Neural cell (in vitro differentiated cells): ENCODE data around the gene SNX33. TPM values are rescaled to one million over a fixed set of nuclear protein-coding genes. Genes with fewer than 3 reads are reported as not detected.

ENCODE experiments used
- H2AFZ ChIP-seq: fragments of 200-600, 300-800 bp; sonication (generic), shearing (Covaris generic); 2 replicates; pipeline ENCODE4 v1.6.0; 2014; ENCODE audit warnings: low read depth, mild to moderate bottlenecking, antibody characterized with exemption, low read length, moderate library complexity
- H3F3A ChIP-seq: fragments of 200-600 bp; shearing (Covaris generic); 2 replicates; pipeline ENCODE4 v1.6.1; 2016; ENCODE audit warnings: mild to moderate bottlenecking, moderate library complexity, mixed read lengths, antibody characterized with exemption, low read length; ENCODE audit not compliant: insufficient read depth, poor library complexity, severe bottlenecking
- H3K27ac ChIP-seq: fragments of 200-600, 300-800 bp; sonication (generic), shearing (Covaris generic); 2 replicates; pipeline ENCODE4 v1.5.1; 2014; ENCODE audit warnings: mild to moderate bottlenecking, low read length, moderate library complexity
- H3K27me3 ChIP-seq: fragments of 300-800, 200-600 bp; sonication (generic), shearing (Covaris generic); 2 replicates; pipeline ENCODE4 v1.6.0; 2014; ENCODE audit warnings: mild to moderate bottlenecking, low read depth, low read length, moderate library complexity; ENCODE audit not compliant: insufficient read depth
- H3K36me3 ChIP-seq: fragments of 300-800, 200-600 bp; sonication (generic), shearing (Covaris generic); 2 replicates; pipeline ENCODE4 v1.5.1; 2014; ENCODE audit warnings: mild to moderate bottlenecking, antibody characterized with exemption, low read length, moderate library complexity; ENCODE audit not compliant: insufficient read depth
- H3K4me2 ChIP-seq: fragments of 300-800, 200-600 bp; sonication (generic), shearing (Covaris generic); 2 replicates; pipeline ENCODE4 v1.6.0; 2014; ENCODE audit warnings: mild to moderate bottlenecking, low read length
- H3K4me3 ChIP-seq: fragments of 300-800, 200-600 bp; sonication (generic), shearing (Covaris generic); 2 replicates; pipeline ENCODE4 v1.5.1; 2014; ENCODE audit warnings: mild to moderate bottlenecking, low read length, moderate library complexity
- H3K79me2 ChIP-seq: fragments of 200-600 bp; shearing (Covaris generic); replicated peaks from 2 replicates; pipeline ENCODE4 v1.6.0; 2014; ENCODE audit warnings: mild to moderate bottlenecking, low read length, moderate library complexity; ENCODE audit not compliant: insufficient read depth
- H3K9ac ChIP-seq: fragments of 300-800, 200-600 bp; sonication (generic), shearing (Covaris generic); 2 replicates; pipeline ENCODE4 v1.6.1; 2016; ENCODE audit warnings: mild to moderate bottlenecking, low read length, mixed read lengths
- H3K9me2 ChIP-seq: fragments of 200-600 bp; shearing (Covaris generic); 2 replicates; pipeline ENCODE4 v1.6.1; 2016; ENCODE audit warnings: mild to moderate bottlenecking, low read length, mixed read lengths; ENCODE audit not compliant: insufficient read depth
- H3K9me3 ChIP-seq: fragments of 200-600, 300-800 bp; sonication (generic), shearing (Covaris generic); 2 replicates; pipeline ENCODE4 v1.6.1; 2016; ENCODE audit warnings: mild to moderate bottlenecking, mixed run types, low read length, moderate library complexity, mixed read lengths
- H4K20me1 ChIP-seq: fragments of 200-600 bp; shearing (Covaris generic); 2 replicates; pipeline ENCODE4 v1.6.1; 2016; ENCODE audit warnings: mild to moderate bottlenecking, mixed run types; ENCODE audit not compliant: insufficient read depth
- EP300 ChIP-seq: fragments of 450-650 bp; conservative IDR thresholded peaks from 2 replicates; pipeline ENCODE4 v1.6.1; 2014; ENCODE audit warnings: antibody characterized with exemption, mild to moderate bottlenecking, moderate library complexity; ENCODE audit not compliant: poor library complexity, severe bottlenecking
- EZH2 ChIP-seq: fragments of 200-600, 300-800 bp; shearing (Covaris generic), sonication (generic); IDR thresholded peaks from 2 replicates; pipeline ENCODE4 v1.6.1; 2014; ENCODE audit warnings: antibody characterized with exemption, low read length, borderline replicate concordance, mild to moderate bottlenecking; ENCODE audit not compliant: insufficient read depth, poor library complexity, severe bottlenecking
- MXI1 ChIP-seq: fragments of 450-650 bp; conservative IDR thresholded peaks from 2 replicates; pipeline ENCODE4 v1.6.1; 2014; ENCODE audit warnings: antibody characterized with exemption, mild to moderate bottlenecking; ENCODE audit not compliant: poor library complexity, severe bottlenecking
- POLR2AphosphoS5 ChIP-seq: IDR thresholded peaks from 2 replicates; pipeline ENCODE4 v1.6.1; 2012
- RAD21 ChIP-seq: fragments of 450-650 bp; conservative IDR thresholded peaks from 2 replicates; pipeline ENCODE4 v1.6.1; 2014; ENCODE audit warnings: antibody characterized with exemption, mild to moderate bottlenecking, moderate library complexity
- SMC3 ChIP-seq: fragments of 450-650 bp; conservative IDR thresholded peaks from 2 replicates; pipeline ENCODE4 v1.6.1; 2014; ENCODE audit warnings: antibody characterized with exemption, mild to moderate bottlenecking, moderate library complexity; ENCODE audit not compliant: poor library complexity
- TAF1 ChIP-seq: IDR thresholded peaks from 2 replicates; pipeline ENCODE4 v1.6.1; 2012; ENCODE audit warnings: low read depth
- polyA plus RNA-seq: library from polyadenylated mRNA; depleted of rRNA; stranded (reverse); fragments of >200 nt; gene quantifications from 2 replicates; pipeline ENCODE4 v1.2.3, GENCODE V29; 2014
- TF ChIP-seq, protein P1 (sequence below): fragments of 450-650 bp; IDR thresholded peaks from 2 replicates; pipeline ENCODE4 v1.5.1; 2014; ENCODE audit warnings: antibody characterized with exemption, mild to moderate bottlenecking, moderate library complexity; ENCODE audit not compliant: poor library complexity, severe bottlenecking
- TF ChIP-seq, protein P2 (sequence below): IDR thresholded peaks from 2 replicates; pipeline ENCODE4 v1.6.1; 2012; ENCODE audit warnings: borderline replicate concordance

SNX33 gene
- polyA plus RNA-seq, 1 donor from 2014 or later: 0.14 TPM

DNA sequence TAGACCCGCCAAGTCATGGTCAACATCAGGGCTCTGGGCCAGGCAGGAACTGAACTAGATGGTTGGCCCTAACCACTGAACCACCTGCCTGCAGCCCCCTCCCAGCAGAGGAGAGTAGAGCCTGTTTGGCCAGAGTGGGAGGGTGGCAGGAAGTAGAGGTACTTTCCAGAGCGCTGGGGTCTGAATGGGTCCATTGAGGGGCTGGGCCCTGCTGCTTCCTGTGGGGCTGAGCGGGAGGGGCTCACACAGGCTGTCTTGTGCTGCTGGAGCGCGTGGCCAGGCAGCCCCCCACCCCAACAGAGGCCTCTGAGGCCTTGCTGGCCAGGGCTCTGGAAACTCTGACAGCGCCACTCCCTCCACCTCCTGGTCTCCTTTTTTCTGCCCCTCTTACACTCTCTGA lies 47.5 kb downstream of the SNX33 start:
- TF ChIP-seq POLR2AphosphoS5 (no peak), SMC3 (no peak), EP300 (no peak), TAF1 (no peak), MXI1 (no peak), EZH2 (no peak), RAD21 (no peak)
- TF ChIP-seq, protein P1, sequence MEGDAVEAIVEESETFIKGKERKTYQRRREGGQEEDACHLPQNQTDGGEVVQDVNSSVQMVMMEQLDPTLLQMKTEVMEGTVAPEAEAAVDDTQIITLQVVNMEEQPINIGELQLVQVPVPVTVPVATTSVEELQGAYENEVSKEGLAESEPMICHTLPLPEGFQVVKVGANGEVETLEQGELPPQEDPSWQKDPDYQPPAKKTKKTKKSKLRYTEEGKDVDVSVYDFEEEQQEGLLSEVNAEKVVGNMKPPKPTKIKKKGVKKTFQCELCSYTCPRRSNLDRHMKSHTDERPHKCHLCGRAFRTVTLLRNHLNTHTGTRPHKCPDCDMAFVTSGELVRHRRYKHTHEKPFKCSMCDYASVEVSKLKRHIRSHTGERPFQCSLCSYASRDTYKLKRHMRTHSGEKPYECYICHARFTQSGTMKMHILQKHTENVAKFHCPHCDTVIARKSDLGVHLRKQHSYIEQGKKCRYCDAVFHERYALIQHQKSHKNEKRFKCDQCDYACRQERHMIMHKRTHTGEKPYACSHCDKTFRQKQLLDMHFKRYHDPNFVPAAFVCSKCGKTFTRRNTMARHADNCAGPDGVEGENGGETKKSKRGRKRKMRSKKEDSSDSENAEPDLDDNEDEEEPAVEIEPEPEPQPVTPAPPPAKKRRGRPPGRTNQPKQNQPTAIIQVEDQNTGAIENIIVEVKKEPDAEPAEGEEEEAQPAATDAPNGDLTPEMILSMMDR: no peak
- TF ChIP-seq, protein P2, sequence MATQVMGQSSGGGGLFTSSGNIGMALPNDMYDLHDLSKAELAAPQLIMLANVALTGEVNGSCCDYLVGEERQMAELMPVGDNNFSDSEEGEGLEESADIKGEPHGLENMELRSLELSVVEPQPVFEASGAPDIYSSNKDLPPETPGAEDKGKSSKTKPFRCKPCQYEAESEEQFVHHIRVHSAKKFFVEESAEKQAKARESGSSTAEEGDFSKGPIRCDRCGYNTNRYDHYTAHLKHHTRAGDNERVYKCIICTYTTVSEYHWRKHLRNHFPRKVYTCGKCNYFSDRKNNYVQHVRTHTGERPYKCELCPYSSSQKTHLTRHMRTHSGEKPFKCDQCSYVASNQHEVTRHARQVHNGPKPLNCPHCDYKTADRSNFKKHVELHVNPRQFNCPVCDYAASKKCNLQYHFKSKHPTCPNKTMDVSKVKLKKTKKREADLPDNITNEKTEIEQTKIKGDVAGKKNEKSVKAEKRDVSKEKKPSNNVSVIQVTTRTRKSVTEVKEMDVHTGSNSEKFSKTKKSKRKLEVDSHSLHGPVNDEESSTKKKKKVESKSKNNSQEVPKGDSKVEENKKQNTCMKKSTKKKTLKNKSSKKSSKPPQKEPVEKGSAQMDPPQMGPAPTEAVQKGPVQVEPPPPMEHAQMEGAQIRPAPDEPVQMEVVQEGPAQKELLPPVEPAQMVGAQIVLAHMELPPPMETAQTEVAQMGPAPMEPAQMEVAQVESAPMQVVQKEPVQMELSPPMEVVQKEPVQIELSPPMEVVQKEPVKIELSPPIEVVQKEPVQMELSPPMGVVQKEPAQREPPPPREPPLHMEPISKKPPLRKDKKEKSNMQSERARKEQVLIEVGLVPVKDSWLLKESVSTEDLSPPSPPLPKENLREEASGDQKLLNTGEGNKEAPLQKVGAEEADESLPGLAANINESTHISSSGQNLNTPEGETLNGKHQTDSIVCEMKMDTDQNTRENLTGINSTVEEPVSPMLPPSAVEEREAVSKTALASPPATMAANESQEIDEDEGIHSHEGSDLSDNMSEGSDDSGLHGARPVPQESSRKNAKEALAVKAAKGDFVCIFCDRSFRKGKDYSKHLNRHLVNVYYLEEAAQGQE: no peak
- H2AFZ ChIP-seq: no peak overlapping the region
- no peak overlapping the region for H3K4me2 ChIP-seq
- H3K9me3 ChIP-seq: no peaks in the 10 kb centered on the region
- H3F3A ChIP-seq: no peaks in the 10 kb centered on the region
- H3K79me2 ChIP-seq: no peaks in the 10 kb centered on the region
- no peak overlapping the region for H3K4me3 ChIP-seq
- no peaks in the 10 kb centered on the region for H4K20me1 ChIP-seq
- no peak overlapping the region for H3K9ac ChIP-seq
- H3K27me3 ChIP-seq: no peaks in the 10 kb centered on the region
- no peaks in the 10 kb centered on the region for H3K9me2 ChIP-seq
- no peaks in the 10 kb centered on the region for H3K36me3 ChIP-seq
- H3K27ac ChIP-seq: no peak overlapping the region

DNA sequence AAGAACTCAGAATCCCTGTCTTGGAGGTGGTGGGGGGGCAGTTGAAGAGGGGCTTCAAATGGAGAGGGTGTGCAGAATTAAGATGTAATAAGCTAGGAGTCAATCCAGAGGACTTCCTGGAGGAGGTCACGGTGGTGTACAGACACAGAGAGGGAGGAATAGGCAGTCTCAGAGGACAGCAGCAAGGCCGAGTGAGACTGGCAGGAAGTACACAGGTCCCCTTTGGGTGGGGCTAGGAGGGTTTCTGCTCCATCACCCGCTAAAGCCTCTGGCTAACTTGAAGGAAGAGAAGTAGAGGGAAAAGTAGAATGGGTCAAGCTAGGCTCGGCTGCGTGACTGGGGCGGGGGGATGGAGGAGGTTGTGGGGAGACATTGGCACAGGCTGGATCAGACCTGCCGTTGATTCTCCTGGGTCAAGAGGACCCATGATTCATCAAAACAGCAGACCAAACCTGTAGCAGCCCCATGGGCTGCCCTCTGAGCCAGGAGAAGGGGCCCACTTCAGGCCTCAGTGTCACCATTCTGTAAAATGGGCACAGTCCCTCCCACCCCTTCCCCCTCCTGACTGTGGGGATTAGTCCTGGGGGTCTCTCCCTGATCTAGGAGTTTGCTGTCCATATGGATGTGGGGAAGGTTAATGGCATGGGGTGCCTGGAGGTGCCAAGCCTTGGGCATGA lies 48.1 kb downstream of the SNX33 start:
- Histone ChIP-seq H3K4me3 (no peak overlapping the region), H3K36me3 (no peaks in the 10 kb centered on the region), H3K4me2 (no peak overlapping the region), H3K9me2 (no peaks in the 10 kb centered on the region), H3K27me3 (no peaks in the 10 kb centered on the region), H3K79me2 (no peaks in the 10 kb centered on the region), H3K9me3 (no peaks in the 10 kb centered on the region), H3K9ac (no peak overlapping the region), H3K27ac (no peak overlapping the region), H4K20me1 (no peaks in the 10 kb centered on the region), H3F3A (no peaks in the 10 kb centered on the region), H2AFZ (no peak overlapping the region)
- TF ChIP-seq, protein P2: no peak
- TF ChIP-seq EP300 (no peak), POLR2AphosphoS5 (no peak), SMC3 (no peak), EZH2 (no peak), MXI1 (no peak), RAD21 (no peak), TAF1 (no peak)
- TF ChIP-seq, protein P1: no peak
